ENCODE results near the gene OLIG1. TPM values are rescaled to one million over a fixed set of nuclear protein-coding genes. Genes with fewer than 3 reads are reported as not detected.
A peak's percentile ranks its signal among the peaks of the same experiment; 100 is the strongest.

Gene OLIG1
- total RNA-seq, 2 donors from 2014 or later = 0.48 TPM; not detected in 1

GRCh38 chr21:33089395-33090119 is 19.6 kb downstream of the OLIG1 start:
- H3K9me3 ChIP-seq (ENCODE audit: control insufficient read depth, low read length) = no peaks in the 10 kb centered on the region
- H3K36me3 ChIP-seq (ENCODE audit: control insufficient read depth, insufficient read depth, low read length) = no peaks in the 10 kb centered on the region
- H3K27ac Mint-ChIP-seq = no peak overlapping the region
- no peaks in the 10 kb centered on the region for H3K9me3 Mint-ChIP-seq
- 95 to 100% methylated on average over 3 to 4 of the region's 4 CpGs for WGBS, 2 experiments (ENCODE audit: insufficient coverage in 1 of 2, insufficient read length in 1 of 2)
- no peaks in the 10 kb centered on the region for H3K4me1 ChIP-seq (ENCODE audit: control insufficient read depth, insufficient read depth, low read length)
- no peak overlapping the region for H3K4me3 ChIP-seq (ENCODE audit: low read length)
- H3K9ac ChIP-seq (ENCODE audit: extremely low read depth, low read length, poor library complexity, severe bottlenecking) = no peak overlapping the region
- no peak for TF ChIP-seq CTCF (conservative IDR thresholded peaks at IDR 0.05)
- H3K4me1 Mint-ChIP-seq = peaks cover 11% of the 10 kb centered on the region
- no peak overlapping the region for H3K27ac ChIP-seq (ENCODE audit: low read depth, low read length)
- no peak overlapping the region for H3K4me3 Mint-ChIP-seq
- DNase-seq = no peak
- no peaks in the 10 kb centered on the region for H3K36me3 Mint-ChIP-seq (ENCODE audit: low read depth)
- peaks cover 5% of the 10 kb centered on the region for H3K27me3 Mint-ChIP-seq (ENCODE audit: insufficient read depth)
- no peaks in the 10 kb centered on the region for H3K27me3 ChIP-seq (ENCODE audit: control insufficient read depth, insufficient read depth, low read length, poor library complexity, severe bottlenecking)

GRCh38 chr21:33096426-33096825 is 26.5 kb downstream of the OLIG1 start:
- Mint-ChIP-seq H3K27ac (no peak overlapping the region), H3K36me3 (ENCODE audit: low read depth) (no peaks in the 10 kb centered on the region), H3K4me3 (no peak overlapping the region), H3K9me3 (no peaks in the 10 kb centered on the region), H3K4me1 (no peaks in the 10 kb centered on the region), H3K27me3 (ENCODE audit: insufficient read depth) (no peaks in the 10 kb centered on the region)
- WGBS, 2 experiments (ENCODE audit: insufficient coverage in 1 of 2, insufficient read length in 1 of 2) = 45 to 59% methylated on average over 4 to 5 of the region's 5 CpGs
- no peaks in the 10 kb centered on the region for H3K9me3 ChIP-seq (ENCODE audit: control insufficient read depth, low read length)
- H3K27me3 ChIP-seq (ENCODE audit: control insufficient read depth, insufficient read depth, low read length, poor library complexity, severe bottlenecking) = no peaks in the 10 kb centered on the region
- TF ChIP-seq CTCF (conservative IDR thresholded peaks at IDR 0.05) = no peak
- H3K36me3 ChIP-seq (ENCODE audit: control insufficient read depth, insufficient read depth, low read length) = no peaks in the 10 kb centered on the region
- H3K4me3 ChIP-seq (ENCODE audit: low read length) = no peak overlapping the region
- DNase-seq = peak; percentile 35
- no peak overlapping the region for H3K9ac ChIP-seq (ENCODE audit: extremely low read depth, low read length, poor library complexity, severe bottlenecking)
- H3K4me1 ChIP-seq (ENCODE audit: control insufficient read depth, insufficient read depth, low read length) = no peaks in the 10 kb centered on the region
- H3K27ac ChIP-seq (ENCODE audit: low read depth, low read length) = no peak overlapping the region

- Mint-ChIP-seq H3K27me3 (ENCODE audit: insufficient read depth) (peaks cover 6% of the 10 kb centered on the region), H3K36me3 (ENCODE audit: low read depth) (no peaks in the 10 kb centered on the region), H3K4me3 (no peak overlapping the region), H3K4me1 (no peaks in the 10 kb centered on the region), H3K27ac (no peak overlapping the region), H3K9me3 (peaks cover 4% of the 10 kb centered on the region)
- Histone ChIP-seq H3K4me1 (ENCODE audit: control insufficient read depth, insufficient read depth, low read length) (no peaks in the 10 kb centered on the region), H3K9me3 (ENCODE audit: control insufficient read depth, low read length) (no peaks in the 10 kb centered on the region), H3K4me3 (ENCODE audit: low read length) (no peak overlapping the region), H3K27me3 (ENCODE audit: control insufficient read depth, insufficient read depth, low read length, poor library complexity, severe bottlenecking) (no peaks in the 10 kb centered on the region), H3K36me3 (ENCODE audit: control insufficient read depth, insufficient read depth, low read length) (no peaks in the 10 kb centered on the region), H3K27ac (ENCODE audit: low read depth, low read length) (no peak overlapping the region), H3K9ac (ENCODE audit: extremely low read depth, low read length, poor library complexity, severe bottlenecking) (no peak overlapping the region)
- no peak for TF ChIP-seq CTCF (conservative IDR thresholded peaks at IDR 0.05)
- WGBS, 2 experiments (ENCODE audit: insufficient coverage in 1 of 2, insufficient read length in 1 of 2) = 91 to 97% methylated on average over 6 to 7 of the region's 7 CpGs
- no peak for DNase-seq
Observed at GRCh38 chr21:33099131-33099530, 29.2 kb downstream of the OLIG1 start.
